Left renal cortex interstitium (tissue), 4 donors: ENCODE measurements around the gene ZNF57. TPM values are rescaled to one million over a fixed set of nuclear protein-coding genes. Genes with fewer than 3 reads are reported as not detected.
"Not testable (repeated sequence)": the region's sequence is repeated elsewhere in the genome, so short reads cannot be mapped to it uniquely, and the experiment has no call there.

Experiments used
- DNase-seq, 4 donors: peaks; one replicate each; pipeline ENCODE4 v3.0.0-alpha.2; 2013; ENCODE audit warnings: low read depth in 4 of 4, low spot score in 2 of 4, missing footprints in 1 of 4
- polyA plus RNA-seq, 4 donors: library from polyadenylated mRNA; unstranded; fragments of 120-200 nt; gene quantifications; one replicate each; pipeline ENCODE4 v1.2.1, GENCODE V29; 2013; ENCODE audit not compliant: insufficient read length in 4 of 4

Gene ZNF57
- 1 to 10 TPM; 5.9 to 9.4 (median 7.1) TPM for polyA plus RNA-seq

DNA sequence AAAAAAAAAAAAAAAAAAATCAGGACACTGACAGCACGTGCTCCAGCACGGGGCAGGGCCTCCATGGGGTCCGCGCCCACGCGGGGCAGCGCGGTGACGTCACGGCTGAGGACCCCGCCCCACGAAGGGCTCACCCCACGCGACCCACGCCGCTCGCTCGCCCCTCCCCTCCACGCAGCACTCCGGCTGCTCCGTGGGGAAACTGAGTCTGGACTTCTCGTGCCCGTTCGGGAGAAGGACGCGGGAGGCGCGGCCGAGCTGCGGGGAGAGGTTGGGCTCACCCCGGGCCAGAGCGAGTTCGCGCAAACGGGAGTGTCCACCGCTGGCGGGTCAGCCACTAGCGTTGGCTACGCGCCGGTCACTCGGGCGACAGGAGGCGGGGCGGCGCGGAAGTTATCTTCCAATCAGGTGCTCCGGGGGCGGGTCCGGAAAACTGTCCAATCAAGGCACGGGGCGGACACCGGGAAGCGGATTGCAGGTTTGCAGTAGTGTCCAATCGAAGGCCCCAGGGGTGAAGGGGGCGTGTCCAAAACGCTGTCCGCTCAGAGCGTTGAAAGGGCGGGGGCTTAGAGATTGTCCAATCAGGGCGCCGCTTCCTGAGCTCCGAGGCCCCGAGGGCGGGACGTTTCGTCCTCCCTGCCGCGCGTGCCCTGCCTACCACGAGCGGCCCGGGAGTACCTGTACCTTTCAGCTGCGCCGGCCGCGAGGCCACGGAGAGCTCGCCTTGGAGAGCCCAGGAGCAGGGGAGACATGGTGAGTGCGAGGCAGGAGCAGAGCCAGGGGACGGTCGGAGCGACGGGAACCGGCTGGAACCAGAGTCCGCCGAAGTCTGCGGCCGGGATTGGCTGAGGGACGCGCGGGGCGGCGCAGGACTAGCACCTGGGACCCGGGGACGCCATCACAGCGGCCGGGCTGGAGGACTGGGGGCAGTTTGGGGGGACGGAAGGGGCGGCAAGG lies at the start of gene ZNF57:
TSS of gene ZNF57 (plus strand) at position 633 of the 957 bp plus-strand sequence. CDS start at position 751, 118 bp downstream.
- peak; percentile 88 to 98 (median 96) for DNase-seq

- DNase-seq, result no peak
Observed at GRCh38 chr19:2852598-2852997, 48.1 kb upstream of the ZNF57 start.

DNA sequence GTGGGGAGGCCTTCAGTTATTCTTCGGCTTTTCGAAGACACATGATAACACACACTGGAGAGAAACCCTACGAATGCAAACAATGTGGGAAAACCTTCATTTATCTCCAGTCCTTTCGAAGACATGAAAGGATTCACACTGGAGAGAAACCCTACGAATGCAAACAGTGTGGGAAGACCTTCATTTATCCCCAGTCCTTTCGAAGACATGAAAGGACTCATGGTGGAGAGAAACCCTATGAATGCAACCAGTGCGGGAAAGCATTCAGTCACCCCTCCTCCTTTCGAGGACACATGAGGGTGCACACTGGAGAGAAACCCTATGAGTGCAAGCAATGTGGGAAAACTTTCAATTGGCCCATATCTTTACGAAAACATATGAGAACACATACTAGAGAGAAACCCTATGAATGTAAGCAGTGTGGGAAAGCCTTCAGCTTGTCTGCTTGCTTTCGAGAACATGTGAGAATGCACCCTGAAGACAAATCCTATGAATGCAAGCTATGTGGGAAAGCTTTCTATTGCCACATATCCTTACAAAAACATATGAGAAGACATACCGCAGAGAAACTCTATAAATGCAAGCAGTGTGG lies 47.6 kb upstream of the ZNF57 start:
- DNase-seq, result no peak

GRCh38 chr19:2854849-2855248 lies 45.9 kb upstream of the ZNF57 start:
- no peak for DNase-seq

DNA sequence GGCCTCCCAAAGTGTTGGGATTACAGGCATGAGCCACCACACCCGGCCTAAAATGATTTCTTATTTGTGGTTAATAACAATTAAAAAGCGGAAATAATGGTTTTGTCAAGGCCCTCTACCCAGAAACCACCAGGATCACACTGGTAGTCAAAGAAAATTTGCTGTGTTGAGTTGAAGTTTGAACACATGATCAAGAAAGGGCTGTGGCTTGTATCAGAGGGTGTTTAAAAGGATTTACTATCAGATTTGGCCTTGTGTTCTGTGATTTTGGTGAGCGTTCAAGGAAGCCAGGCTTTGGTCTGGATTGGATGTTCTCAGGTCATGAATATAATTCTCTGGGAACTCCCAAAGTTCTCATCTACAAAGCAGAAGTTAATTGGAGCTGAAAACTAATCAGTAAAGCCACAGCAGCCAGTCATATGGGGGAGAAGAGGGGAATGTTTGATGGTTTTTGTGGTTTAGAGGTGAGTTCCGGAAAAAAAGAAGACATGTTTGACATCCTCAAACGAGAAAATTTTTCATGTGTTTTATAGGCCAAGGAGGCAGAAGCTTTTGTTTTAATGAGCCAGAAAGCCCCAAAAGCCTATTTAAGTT lies 44.2 kb upstream of the ZNF57 start:
- DNase-seq, result no peak

GRCh38 chr19:2858864-2859263 lies 41.9 kb upstream of the ZNF57 start:
- DNase-seq, result no peak

DNA sequence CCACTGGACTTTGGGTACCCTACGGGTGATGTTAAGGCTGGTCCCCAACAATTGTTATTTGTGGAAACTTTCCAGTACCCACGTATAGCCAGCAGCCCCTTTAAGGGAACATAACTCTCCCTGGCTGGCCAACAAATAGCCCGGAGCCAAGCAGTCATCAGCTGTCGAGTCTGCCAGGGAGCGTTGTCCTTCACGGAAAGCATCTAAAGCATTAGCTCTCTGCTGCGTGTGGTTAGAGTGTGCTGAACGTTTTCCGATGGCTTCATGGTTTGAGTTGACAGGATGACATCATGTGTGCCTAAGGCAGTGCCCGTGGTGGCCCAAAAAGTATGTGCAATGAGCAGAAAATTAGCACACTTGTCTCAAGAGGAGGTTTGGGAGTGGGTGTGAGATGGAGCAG lies 36.9 kb upstream of the ZNF57 start:
- DNase-seq, result no peak

DNA sequence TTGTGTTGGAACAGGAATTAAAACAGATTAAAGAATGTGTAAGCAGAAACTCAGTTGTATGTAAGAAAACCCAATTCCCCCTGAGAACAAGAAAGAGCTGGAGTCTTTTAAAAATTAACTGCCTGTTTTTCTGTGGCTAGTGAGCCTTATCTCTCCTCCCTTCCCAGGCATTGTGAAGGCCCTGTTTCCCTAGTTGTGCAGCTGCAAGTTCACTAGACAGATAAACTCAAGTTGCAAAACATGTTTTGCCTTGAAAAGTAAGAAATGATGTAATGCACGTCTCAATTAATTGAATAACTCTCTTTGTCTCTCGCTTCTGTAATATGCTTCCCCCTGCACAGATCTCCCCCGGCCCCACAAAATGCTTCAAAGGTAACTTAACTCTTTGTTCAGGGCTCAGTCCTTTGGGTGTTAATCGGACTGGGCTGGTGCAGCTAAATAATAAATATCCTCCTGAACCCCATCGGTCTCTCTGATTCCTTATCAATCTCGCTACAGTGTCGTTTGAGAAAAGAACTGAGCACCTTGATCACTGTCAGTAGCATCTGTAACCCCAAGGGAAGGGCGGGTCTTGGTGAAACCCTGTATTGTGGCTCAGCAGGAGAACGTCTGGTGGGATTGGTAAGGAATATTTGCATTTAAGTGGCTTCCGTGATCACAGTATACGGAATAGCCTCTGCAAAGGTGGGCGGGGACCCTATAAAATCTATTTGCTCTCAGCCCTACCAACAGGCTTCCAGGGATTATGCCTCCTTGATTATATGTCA lies 35.2 kb upstream of the ZNF57 start:
- DNase-seq, result no peak

DNA sequence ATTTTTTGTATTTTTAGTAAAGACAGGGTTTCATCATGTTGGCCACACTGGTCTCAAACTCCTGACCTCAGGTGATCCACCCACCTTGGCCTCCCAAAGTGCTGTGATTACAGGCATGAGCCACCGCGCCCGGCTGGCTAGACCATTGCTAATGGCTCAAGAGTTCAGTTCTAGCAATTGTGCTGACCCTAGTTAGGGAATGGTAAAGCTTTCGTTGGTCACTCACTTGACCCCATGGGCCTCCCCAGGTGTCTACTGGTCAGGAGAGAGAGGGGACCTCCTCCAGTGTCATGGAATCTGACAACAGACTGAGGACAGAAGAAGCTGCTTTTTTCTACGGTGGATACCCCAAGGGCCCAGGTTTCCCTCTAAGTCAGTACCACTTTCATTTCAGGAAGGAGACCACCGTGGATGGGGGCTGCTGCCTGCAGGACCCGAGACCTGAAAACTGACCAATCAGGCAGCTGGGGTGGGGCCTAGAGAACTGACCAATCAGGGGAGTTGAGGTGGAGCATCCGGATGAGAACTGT lies 34.2 kb upstream of the ZNF57 start:
- DNase-seq, result no peak

DNA sequence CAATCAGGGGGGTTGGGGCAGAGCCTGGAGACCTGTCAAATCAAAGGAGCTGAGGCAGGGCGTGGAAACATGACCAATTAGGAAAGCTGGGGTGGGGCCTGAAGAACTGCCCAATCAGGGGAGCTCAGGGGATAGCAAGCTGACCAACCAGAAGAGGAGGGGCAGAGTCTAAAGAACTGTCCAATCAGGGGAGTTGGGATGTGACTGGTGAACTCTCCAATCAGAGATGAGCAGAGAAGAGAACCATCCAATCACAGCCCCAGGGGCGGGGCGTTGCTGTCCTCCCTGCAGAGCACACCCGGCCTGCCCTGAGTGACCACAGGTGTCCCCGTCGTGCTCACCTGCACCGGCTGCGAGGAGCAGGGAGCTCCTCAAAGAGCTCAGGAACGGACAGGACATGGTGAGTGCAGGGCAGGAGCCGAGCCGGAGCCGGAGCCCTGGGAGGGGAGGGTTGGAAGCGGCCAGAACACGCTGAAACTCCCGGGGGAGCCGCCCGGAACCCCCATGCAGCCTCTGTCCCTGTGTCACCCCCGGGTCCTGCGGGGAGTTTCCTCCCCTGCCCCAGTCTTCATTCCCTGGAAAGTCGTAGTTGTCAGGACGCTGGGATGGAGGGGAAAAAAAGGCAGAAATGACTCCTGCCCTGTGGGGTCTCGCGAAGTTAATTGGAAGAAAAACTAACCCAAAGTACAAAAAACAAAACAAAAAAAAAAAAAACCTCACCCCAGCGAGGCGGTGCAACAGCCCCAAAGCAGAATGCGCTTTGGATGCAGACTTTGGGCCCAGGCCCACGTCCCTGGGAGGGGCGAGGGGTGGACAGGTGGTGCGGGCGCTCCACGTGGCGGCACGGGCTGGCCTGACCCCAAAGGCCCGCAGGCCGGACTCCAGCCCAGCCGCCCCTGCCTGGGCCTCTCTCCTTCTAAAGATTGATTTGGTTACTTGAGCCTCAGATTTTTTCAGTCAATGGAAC lies 33.4 kb upstream of the ZNF57 start, which contains the start of gene ZNF556:
TSS of gene ZNF556 (plus strand) at position 311 of the 967 bp plus-strand sequence. CDS start at position 398, 87 bp downstream.
- no peak for DNase-seq

GRCh38 chr19:2869618-2870017 lies 31.1 kb upstream of the ZNF57 start:
- DNase-seq, result no peak

DNA sequence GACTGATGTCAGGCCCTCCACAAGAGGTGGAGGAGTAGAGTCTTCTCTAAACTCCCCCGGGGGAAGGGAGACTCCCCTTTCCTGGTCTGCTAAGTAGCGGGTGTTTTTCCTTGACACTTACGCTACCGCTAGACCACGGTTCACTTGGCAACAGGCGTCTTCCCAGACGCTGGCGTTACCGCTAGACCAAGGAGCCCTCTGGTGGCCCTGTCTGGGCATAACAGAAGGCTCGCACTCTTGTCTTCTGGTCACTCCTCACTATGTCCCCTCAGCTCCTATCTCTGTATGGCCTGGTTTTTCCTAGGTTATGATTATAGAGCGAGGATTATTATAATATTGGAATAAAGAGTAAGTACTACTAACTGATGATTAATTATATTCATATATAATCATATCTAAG lies 28.6 kb upstream of the ZNF57 start:
- not testable (repeated sequence) for DNase-seq

DNA sequence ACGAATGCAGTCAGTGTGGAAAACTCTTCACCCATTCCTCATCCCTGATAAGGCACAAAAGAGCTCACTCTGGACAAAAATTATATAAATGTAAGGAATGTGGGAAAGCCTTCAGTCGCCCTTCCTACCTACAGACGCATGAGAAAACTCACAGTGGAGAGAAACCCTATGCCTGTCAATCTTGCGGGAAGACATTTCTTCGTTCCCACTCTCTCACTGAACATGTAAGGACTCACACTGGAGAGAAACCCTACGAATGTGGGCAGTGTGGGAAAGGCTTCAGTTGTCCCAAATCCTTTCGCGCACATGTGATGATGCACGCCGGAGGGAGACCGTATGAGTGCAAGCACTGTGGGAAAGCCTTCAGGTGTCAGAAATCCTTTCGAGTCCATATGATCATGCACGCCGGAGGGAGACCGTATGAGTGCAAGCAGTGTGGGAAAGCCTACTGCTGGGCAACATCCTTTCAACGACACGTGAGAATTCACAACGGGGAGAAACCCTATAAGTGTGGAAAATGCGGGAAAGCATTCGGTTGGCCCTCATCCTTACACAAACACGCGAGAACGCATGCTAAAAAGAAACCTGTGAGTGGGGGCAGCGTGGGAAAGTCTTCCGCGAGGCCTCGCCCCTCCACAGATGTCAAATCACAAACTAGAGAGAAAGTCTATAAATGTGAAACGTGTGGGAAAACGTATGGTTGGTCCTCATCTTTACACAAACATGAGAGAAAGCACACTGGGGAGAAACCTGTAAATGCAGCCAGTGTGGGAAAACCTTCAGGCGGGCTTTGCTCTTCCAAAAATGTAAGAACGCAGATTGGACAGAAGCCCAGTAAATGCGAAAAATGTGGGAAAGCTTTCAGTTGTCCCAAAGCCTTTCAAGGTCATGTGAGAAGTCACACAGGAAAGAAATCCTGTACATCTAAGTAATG lies 23.1 kb upstream of the ZNF57 start:
- no peak for DNase-seq

GRCh38 chr19:2883686-2884439 lies 16.9 kb upstream of the ZNF57 start:
- no peak for DNase-seq

- DNase-seq, result no peak
Observed at GRCh38 chr19:2885736-2886135, 15.0 kb upstream of the ZNF57 start.

- peak in 2 of 4 donors; percentile 46 to 74 for DNase-seq
Observed at GRCh38 chr19:2887391-2887914, 13.3 kb upstream of the ZNF57 start.

DNA sequence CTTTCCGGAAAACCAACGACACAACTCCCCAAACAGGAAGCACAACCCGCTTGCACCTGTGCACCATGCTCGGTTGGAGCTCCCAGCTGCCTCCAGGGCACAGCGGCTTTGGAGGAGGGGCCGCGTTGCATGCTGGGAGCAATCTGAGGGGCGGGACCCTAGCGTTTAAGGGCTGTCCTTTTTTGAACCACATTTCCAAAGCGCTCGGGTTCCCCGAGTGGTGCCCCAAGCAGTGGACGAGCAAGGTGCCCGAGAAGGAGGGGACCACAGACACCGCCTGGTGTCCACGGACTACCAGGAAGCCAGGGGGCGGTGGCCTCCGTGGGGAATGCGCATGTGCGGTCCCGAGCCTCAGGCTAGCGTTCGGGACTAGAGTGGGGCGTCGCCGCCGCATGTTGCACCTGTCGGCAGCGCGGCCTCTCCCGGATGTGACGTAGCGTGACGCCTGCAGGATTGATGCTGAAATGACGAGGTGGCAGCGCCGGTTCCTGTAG lies 11.9 kb upstream of the ZNF57 start:
- no peak for DNase-seq
